WTC11 (cell line): ENCODE results near the gene USF2.

Experiments
- ATF2 ChIP-seq: sonication (generic); formaldehyde crosslinking; IDR thresholded peaks from 2 replicates; pipeline ENCODE4 v1.8.1; 2022; ENCODE audit warnings: low read depth, missing genetic modification reagents, borderline replicate concordance
- CTCF ChIP-seq: fragments of 200-600 bp; IDR thresholded peaks from 2 replicates; pipeline ENCODE4 v1.8.0; 2022; ENCODE audit warnings: antibody characterized with exemption
- FOXP1 ChIP-seq: sonication (generic); formaldehyde crosslinking; IDR thresholded peaks from 2 replicates; pipeline ENCODE4 v1.8.0; 2022; ENCODE audit warnings: missing genetic modification reagents, mild to moderate bottlenecking, moderate library complexity, borderline replicate concordance
- JUN ChIP-seq: sonication (generic); formaldehyde crosslinking; IDR thresholded peaks from 2 replicates; pipeline ENCODE4 v1.8.0; 2023; ENCODE audit warnings: mild to moderate bottlenecking, missing genetic modification reagents
- STAT6 ChIP-seq: sonication (generic); formaldehyde crosslinking; conservative IDR thresholded peaks from 2 replicates; pipeline ENCODE4 v1.8.1; 2023; ENCODE audit warnings: mild to moderate bottlenecking, low read depth, missing genetic modification reagents, moderate library complexity
- TP53 ChIP-seq: sonication (generic); formaldehyde crosslinking; IDR thresholded peaks from 2 replicates; pipeline ENCODE4 v1.8.1; 2023; ENCODE audit warnings: mild to moderate bottlenecking, missing genetic modification reagents

- TF ChIP-seq CTCF = no peak
- no peak for TF ChIP-seq TP53 (CRISPR knock-in tag)
- no peak for TF ChIP-seq JUN (CRISPR knock-in tag)
- no peak for TF ChIP-seq FOXP1 (CRISPR knock-in tag)
- no peak for TF ChIP-seq STAT6
- TF ChIP-seq ATF2 (CRISPR knock-in tag) = no peak
These were observed 19.5 kb upstream of the USF2 start for GRCh38 chr19:35249146-35249847.
